Stomach (tissue), 4 donors: Measurements from ENCODE around the gene CPED1.

Source experiments
- EP300 ChIP-seq: sonication (generic); formaldehyde crosslinking; IDR thresholded peaks from one replicate; pipeline ENCODE4 v1.6.1; 2017; ENCODE audit warnings: antibody characterized with exemption
- POLR2A ChIP-seq, 4 donors: fragments of 450-650 bp; IDR thresholded peaks; one replicate each; pipeline ENCODE4 v1.6.1; 2016; ENCODE audit warnings: antibody characterized with exemption in 4 of 4, control low read depth in 2 of 4, mild to moderate bottlenecking in 1 of 4, moderate library complexity in 1 of 4
- POLR2AphosphoS5 ChIP-seq, 3 donors: sonication (generic); formaldehyde crosslinking; IDR thresholded peaks; one replicate each; pipeline ENCODE4 v1.6.1; 2016; ENCODE audit warnings: antibody characterized with exemption in 3 of 3
- TF ChIP-seq, protein P1 (sequence below), 7 experiments: fragments of 450-650 bp in 4 of 7; fragments of 200-600 bp in 3 of 7; sonication (generic) in 3 of 7; IDR thresholded peaks; one replicate each; pipeline ENCODE4 v1.5.1; 2016 to 2019; ENCODE audit warnings: antibody characterized with exemption in 7 of 7, control low read depth in 2 of 7, mild to moderate bottlenecking in 1 of 7

- no peak for TF ChIP-seq POLR2A (IDR thresholded peaks at IDR 0.05)
- TF ChIP-seq, protein P1, sequence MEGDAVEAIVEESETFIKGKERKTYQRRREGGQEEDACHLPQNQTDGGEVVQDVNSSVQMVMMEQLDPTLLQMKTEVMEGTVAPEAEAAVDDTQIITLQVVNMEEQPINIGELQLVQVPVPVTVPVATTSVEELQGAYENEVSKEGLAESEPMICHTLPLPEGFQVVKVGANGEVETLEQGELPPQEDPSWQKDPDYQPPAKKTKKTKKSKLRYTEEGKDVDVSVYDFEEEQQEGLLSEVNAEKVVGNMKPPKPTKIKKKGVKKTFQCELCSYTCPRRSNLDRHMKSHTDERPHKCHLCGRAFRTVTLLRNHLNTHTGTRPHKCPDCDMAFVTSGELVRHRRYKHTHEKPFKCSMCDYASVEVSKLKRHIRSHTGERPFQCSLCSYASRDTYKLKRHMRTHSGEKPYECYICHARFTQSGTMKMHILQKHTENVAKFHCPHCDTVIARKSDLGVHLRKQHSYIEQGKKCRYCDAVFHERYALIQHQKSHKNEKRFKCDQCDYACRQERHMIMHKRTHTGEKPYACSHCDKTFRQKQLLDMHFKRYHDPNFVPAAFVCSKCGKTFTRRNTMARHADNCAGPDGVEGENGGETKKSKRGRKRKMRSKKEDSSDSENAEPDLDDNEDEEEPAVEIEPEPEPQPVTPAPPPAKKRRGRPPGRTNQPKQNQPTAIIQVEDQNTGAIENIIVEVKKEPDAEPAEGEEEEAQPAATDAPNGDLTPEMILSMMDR (IDR thresholded peaks at IDR 0.05): no peak
- TF ChIP-seq EP300: no peak
- no peak for TF ChIP-seq POLR2AphosphoS5 (IDR thresholded peaks at IDR 0.05)
Observed at GRCh38 chr7:120941856-120942255, 46.7 kb upstream of the CPED1 start.
